Caco-2 (cell line): Measurements from ENCODE around the gene DRC7. TPM values are rescaled to one million over a fixed set of nuclear protein-coding genes. Genes with fewer than 3 reads are reported as not detected.
A peak's percentile ranks its signal among the peaks of the same experiment; 100 is the strongest.

Experiments
- BruUV-seq: library from RNA; stranded (reverse); fragments of 400-500 nt; replicated peaks from 2 replicates; lab custom pipeline; 2021; lab: Mats Ljungman, UMichigan
- CTCF ChIA-PET: fragments of 300-600 bp; sonication (Branson Sonifier 250); formaldehyde crosslinking; loops from one replicate; lab custom pipeline; 2022; ENCODE audit warnings: antibody characterized with exemption; lab: Charles Lee
- POLR2A ChIA-PET: fragments of 300-600 bp; sonication (Branson Sonifier 250); formaldehyde crosslinking; loops from one replicate; lab custom pipeline; 2022; ENCODE audit warnings: antibody characterized with exemption; lab: Charles Lee
- DNase-seq, 2 experiments: peaks; one replicate each; pipeline versions ENCODE4 v3.0.0 to v3.0.0-alpha.2; 2020 to 2022
- H3K27me3 ChIP-seq: replicated peaks from 2 replicates; pipeline ENCODE4 v1.6.0; 2011; ENCODE audit warnings: low read length; ENCODE audit not compliant: control insufficient read depth, insufficient read depth
- H3K36me3 ChIP-seq: 2 replicates; pipeline ENCODE4 v1.5.1; 2011; ENCODE audit warnings: low read length; ENCODE audit not compliant: control insufficient read depth, insufficient read depth
- H3K4me1 ChIP-seq: fragments of 250-450 bp; sonication (Bioruptor Pico); 2 replicates; pipeline ENCODE4 v1.5.1; 2020; ENCODE audit warnings: mild to moderate bottlenecking
- H3K4me3 ChIP-seq: 2 replicates; pipeline ENCODE4 v1.5.1; 2011; ENCODE audit warnings: low read depth, mild to moderate bottlenecking, control low read depth, low read length
- H3K9me3 ChIP-seq: fragments of 250-450 bp; sonication (Bioruptor Pico); 2 replicates; pipeline ENCODE4 v1.5.1; 2020; ENCODE audit warnings: mild to moderate bottlenecking, moderate library complexity
- H3K27ac Mint-ChIP-seq: one replicate; pipeline ENCODE4 v1.8.0; 2022; ENCODE audit warnings: mixed read lengths; ENCODE audit not compliant: unreplicated experiment
- H3K27me3 Mint-ChIP-seq: one replicate; pipeline ENCODE4 v1.8.0; 2022; ENCODE audit warnings: mixed read lengths; ENCODE audit not compliant: insufficient read depth, unreplicated experiment
- H3K36me3 Mint-ChIP-seq: one replicate; pipeline ENCODE4 v1.8.0; 2022; ENCODE audit warnings: mild to moderate bottlenecking, mixed read lengths; ENCODE audit not compliant: insufficient read depth, unreplicated experiment
- H3K4me1 Mint-ChIP-seq: one replicate; pipeline ENCODE4 v1.8.0; 2022; ENCODE audit warnings: low read depth, mixed read lengths; ENCODE audit not compliant: unreplicated experiment
- H3K4me3 Mint-ChIP-seq: one replicate; pipeline ENCODE4 v1.8.0; 2022; ENCODE audit warnings: mild to moderate bottlenecking, moderate library complexity, mixed read lengths; ENCODE audit not compliant: unreplicated experiment
- H3K9me3 Mint-ChIP-seq: one replicate; pipeline ENCODE4 v1.8.0; 2022; ENCODE audit warnings: mixed read lengths; ENCODE audit not compliant: unreplicated experiment
- intact Hi-C: fragments of 100-400 bp; cut with micrococcal nuclease; formaldehyde crosslinking; loops from one replicate; pipeline ENCODE4 v1.10.0; 2022; ENCODE audit not compliant: unreplicated experiment
- total RNA-seq: library from RNA; stranded (reverse); gene quantifications from 2 replicates; pipeline ENCODE4 v1.2.3, GENCODE V29; 2022
- TF ChIP-seq, protein P1 (sequence below), 2 experiments: fragments of 200-600 bp in 1 of 2; IDR thresholded peaks; 1 replicate in 1 of 2; 2 replicates in 1 of 2; pipeline versions ENCODE4 v1.5.1 to v1.8.0; 2011 to 2022; ENCODE audit warnings: antibody characterized with exemption in 1 of 2, control low read depth in 1 of 2, inconsistent platforms in 1 of 2, low read depth in 1 of 2, low read length in 1 of 2, mild to moderate bottlenecking in 1 of 2, moderate library complexity in 1 of 2; ENCODE audit not compliant: insufficient read depth in 1 of 2, severe bottlenecking in 1 of 2, unreplicated experiment in 1 of 2

Gene DRC7
- total RNA-seq, 1 experiment from 2014 or later: 1.1 TPM

DNA sequence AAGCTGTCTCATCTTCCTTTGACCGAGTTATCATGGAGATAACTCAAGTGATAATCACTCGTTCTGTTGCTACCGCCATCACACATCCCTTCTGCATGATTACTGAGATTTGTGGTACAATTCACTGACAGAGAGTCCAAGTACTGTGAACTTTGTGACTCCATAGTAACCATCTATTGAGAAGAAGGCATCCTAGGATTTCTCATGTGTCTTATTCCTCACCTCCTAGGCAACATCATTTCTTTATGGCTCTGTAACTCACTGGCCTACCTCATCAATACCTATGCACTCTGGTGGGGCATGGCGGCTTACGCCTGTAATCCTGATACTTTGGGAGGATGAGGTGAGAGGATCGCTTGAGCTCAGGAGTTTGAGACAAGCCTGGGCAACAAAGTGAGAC lies 19.4 kb downstream of the DRC7 start:
- Histone ChIP-seq H3K36me3 (no peaks in the 10 kb centered on the region), H3K4me1 (0 out of 2 replicates have a peak, but pooled peaks cover 11% of the 10 kb centered on the region), H3K9me3 (no peaks in the 10 kb centered on the region), H3K27me3 (no peaks in the 10 kb centered on the region), H3K4me3 (no peak overlapping the region)
- intact Hi-C loops: no loop called here
- H3K4me1 Mint-ChIP-seq: peaks cover 7% of the 10 kb centered on the region
- H3K9me3 Mint-ChIP-seq: no peaks in the 10 kb centered on the region
- no peaks in the 10 kb centered on the region for H3K27me3 Mint-ChIP-seq
- DNase-seq: no peak
- BruUV-seq: no TSS peak
- no peaks in the 10 kb centered on the region for H3K36me3 Mint-ChIP-seq
- H3K27ac Mint-ChIP-seq: no peak overlapping the region
- TF ChIP-seq, protein P1, sequence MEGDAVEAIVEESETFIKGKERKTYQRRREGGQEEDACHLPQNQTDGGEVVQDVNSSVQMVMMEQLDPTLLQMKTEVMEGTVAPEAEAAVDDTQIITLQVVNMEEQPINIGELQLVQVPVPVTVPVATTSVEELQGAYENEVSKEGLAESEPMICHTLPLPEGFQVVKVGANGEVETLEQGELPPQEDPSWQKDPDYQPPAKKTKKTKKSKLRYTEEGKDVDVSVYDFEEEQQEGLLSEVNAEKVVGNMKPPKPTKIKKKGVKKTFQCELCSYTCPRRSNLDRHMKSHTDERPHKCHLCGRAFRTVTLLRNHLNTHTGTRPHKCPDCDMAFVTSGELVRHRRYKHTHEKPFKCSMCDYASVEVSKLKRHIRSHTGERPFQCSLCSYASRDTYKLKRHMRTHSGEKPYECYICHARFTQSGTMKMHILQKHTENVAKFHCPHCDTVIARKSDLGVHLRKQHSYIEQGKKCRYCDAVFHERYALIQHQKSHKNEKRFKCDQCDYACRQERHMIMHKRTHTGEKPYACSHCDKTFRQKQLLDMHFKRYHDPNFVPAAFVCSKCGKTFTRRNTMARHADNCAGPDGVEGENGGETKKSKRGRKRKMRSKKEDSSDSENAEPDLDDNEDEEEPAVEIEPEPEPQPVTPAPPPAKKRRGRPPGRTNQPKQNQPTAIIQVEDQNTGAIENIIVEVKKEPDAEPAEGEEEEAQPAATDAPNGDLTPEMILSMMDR (IDR thresholded peaks at IDR 0.05; ENCODE audit: insufficient read depth in 1 of 2, low read depth in 1 of 2, low read length in 1 of 2, severe bottlenecking in 1 of 2, unreplicated experiment in 1 of 2): no peak
- ChIA-PET CTCF (no interaction called here), POLR2A (no interaction called here)
- H3K4me3 Mint-ChIP-seq: no peak overlapping the region

DNA sequence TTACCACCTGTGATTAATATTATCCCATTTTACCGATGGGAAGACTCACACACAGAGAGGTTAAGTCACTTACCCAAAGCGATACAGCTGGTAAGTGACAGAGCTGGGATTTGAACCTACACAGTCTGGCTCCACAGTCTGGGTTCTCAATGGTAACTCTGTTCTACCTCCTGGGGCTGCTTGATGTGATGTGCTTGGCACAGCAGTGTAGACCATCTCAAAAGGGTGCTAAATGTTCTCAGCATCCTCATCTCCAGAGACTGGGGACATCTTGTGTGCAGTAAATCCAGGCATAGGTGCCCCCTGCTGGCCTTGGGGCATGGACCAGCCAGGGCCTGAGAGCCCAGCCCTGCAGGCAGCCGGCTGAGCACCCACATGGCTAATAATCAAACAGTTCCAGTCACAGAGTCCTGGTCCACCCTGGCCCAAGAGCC lies 25.6 kb downstream of the DRC7 start:
- Mint-ChIP-seq H3K4me3 (no peak overlapping the region), H3K27me3 (no peaks in the 10 kb centered on the region), H3K9me3 (no peaks in the 10 kb centered on the region), H3K4me1 (no peaks in the 10 kb centered on the region), H3K36me3 (no peaks in the 10 kb centered on the region), H3K27ac (no peak overlapping the region)
- Histone ChIP-seq H3K36me3 (no peaks in the 10 kb centered on the region), H3K4me1 (no peaks in the 10 kb centered on the region), H3K4me3 (no peak overlapping the region), H3K9me3 (no peaks in the 10 kb centered on the region), H3K27me3 (no peaks in the 10 kb centered on the region)
- BruUV-seq: no TSS peak
- TF ChIP-seq, protein P1 (IDR thresholded peaks at IDR 0.05; ENCODE audit: insufficient read depth in 1 of 2, low read depth in 1 of 2, low read length in 1 of 2, severe bottlenecking in 1 of 2, unreplicated experiment in 1 of 2): peak; percentile 80 to 95
- DNase-seq: peak; percentile 80 to 90
- intact Hi-C loops: loop anchor here (1.0 kb wide), 7 partner anchors 16 to 144 kb away; no protein-coding TSS in a partner anchor
- POLR2A ChIA-PET: no interaction called here
- CTCF ChIA-PET: interaction anchor here (1.0 to 1.6 kb wide), 3 partner anchors 19 to 129 kb away, joined by 3 to 6 read pairs (median 4); no protein-coding TSS in a partner anchor

DNA sequence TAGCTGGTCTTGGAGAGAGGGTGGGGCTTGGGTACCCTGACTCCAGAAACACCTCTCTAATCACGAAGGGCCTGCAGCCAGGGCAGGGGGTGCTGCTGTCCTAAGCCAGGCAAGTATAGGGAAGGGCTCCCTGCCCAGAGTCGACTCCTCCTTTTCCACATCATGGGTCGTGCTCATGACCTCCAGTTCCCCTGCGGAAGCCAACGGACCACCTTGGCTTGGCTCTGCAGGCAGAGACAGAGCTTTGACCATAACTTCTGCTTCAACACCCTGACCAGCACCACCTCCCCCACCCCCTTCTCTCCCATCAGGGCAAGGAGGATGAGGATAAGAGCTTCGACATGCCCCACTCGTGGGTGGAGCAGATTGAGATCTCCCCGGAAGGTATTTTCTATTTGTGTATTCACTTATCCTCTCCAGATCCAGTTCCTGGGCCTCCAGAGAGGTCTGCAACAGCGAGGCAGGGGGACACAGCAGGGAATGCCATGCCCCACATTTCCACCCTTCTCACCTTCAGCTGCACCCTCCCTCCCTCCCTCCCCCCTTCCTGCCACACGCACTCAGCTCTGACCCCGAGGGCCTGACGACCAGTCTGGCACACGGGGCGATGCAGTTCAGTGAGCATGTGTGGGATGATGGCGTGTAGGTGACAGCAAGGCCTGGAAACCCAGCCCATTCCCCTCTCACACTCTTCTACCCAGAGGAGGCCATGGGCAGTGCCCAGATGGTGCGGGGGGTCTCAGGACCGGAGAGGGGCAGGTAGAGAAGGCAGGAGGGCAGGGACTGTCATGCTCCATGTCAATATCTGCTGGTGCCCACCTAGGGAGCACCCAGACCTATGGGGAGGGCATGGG lies 27.0 kb downstream of the DRC7 start:
- ChIA-PET POLR2A (no interaction called here), CTCF (interaction anchor here (0.8 to 2.0 kb wide), 2 partner anchors 14 to 21 kb away, joined by 4 to 11 read pairs; partner anchors contain the start of gene KATNB1)
- BruUV-seq: no TSS peak
- intact Hi-C loops: no loop called here
- Histone ChIP-seq H3K4me1 (no peaks in the 10 kb centered on the region), H3K27me3 (no peaks in the 10 kb centered on the region), H3K9me3 (no peaks in the 10 kb centered on the region), H3K36me3 (no peaks in the 10 kb centered on the region), H3K4me3 (no peak overlapping the region)
- Mint-ChIP-seq H3K4me3 (no peak overlapping the region), H3K36me3 (no peaks in the 10 kb centered on the region), H3K27me3 (no peaks in the 10 kb centered on the region), H3K4me1 (no peaks in the 10 kb centered on the region), H3K27ac (no peak overlapping the region), H3K9me3 (no peaks in the 10 kb centered on the region)
- TF ChIP-seq, protein P1 (IDR thresholded peaks at IDR 0.05; ENCODE audit: insufficient read depth in 1 of 2, low read depth in 1 of 2, low read length in 1 of 2, severe bottlenecking in 1 of 2, unreplicated experiment in 1 of 2): no peak
- DNase-seq: peak in 1 of 2 experiments; percentile 30
